GM12891 (cell line): ENCODE measurements around the gene PASK.

ENCODE experiments used
- PAX5 ChIP-seq: IDR thresholded peaks from 2 replicates; pipeline ENCODE4 v1.6.1; 2011; ENCODE audit warnings: low read length, moderate library complexity, mild to moderate bottlenecking; ENCODE audit not compliant: insufficient read depth, severe bottlenecking
- POLR2A ChIP-seq: IDR thresholded peaks from 2 replicates; pipeline ENCODE4 v1.6.1; 2011; ENCODE audit warnings: low read depth, low read length, control low read depth
- POLR2AphosphoS5 ChIP-seq: IDR thresholded peaks from 2 replicates; pipeline ENCODE4 v1.6.1; 2011; ENCODE audit warnings: low read depth, low read length, control low read depth
- POU2F2 ChIP-seq: IDR thresholded peaks from 2 replicates; pipeline ENCODE4 v1.6.1; 2011; ENCODE audit warnings: low read depth, mild to moderate bottlenecking, control low read depth, low read length, moderate library complexity
- SPI1 ChIP-seq: IDR thresholded peaks from 2 replicates; pipeline ENCODE4 v1.6.1; 2011; ENCODE audit warnings: low read depth, low read length, control low read depth
- TAF1 ChIP-seq: IDR thresholded peaks from 2 replicates; pipeline ENCODE4 v1.6.1; 2011; ENCODE audit warnings: low read depth, low read length, control low read depth

GRCh38 chr2:241072151-241072550 lies 77.1 kb downstream of the PASK start:
- no peak for TF ChIP-seq POLR2AphosphoS5
- TF ChIP-seq SPI1, result no peak
- TF ChIP-seq POLR2A, result no peak
- no peak for TF ChIP-seq TAF1
- TF ChIP-seq POU2F2, result no peak
- TF ChIP-seq PAX5, result no peak
